Activated naive CD4-positive, alpha-beta T cell treated with anti-CD3 and anti-CD28 coated beads for 36 hours (primary cell): ENCODE data around the gene PCCA. TPM values are rescaled to one million over a fixed set of nuclear protein-coding genes. Genes with fewer than 3 reads are reported as not detected.

Experiments
- CTCF ChIA-PET: fragments of 350-600 bp; sonication (Branson Sonifier 250); formaldehyde crosslinking; loops from one replicate; lab custom pipeline; 2021; ENCODE audit warnings: antibody characterized with exemption; lab: Charles Lee
- DNase-seq: peaks from one replicate; pipeline ENCODE4 v3.0.0-alpha.2; 2020
- H3K27ac Mint-ChIP-seq: one replicate; pipeline ENCODE4 v1.8.0; 2021; ENCODE audit warnings: mild to moderate bottlenecking, mixed read lengths
- H3K27me3 Mint-ChIP-seq: one replicate; pipeline ENCODE4 v1.8.0; 2021; ENCODE audit warnings: low read depth, mixed read lengths
- H3K36me3 Mint-ChIP-seq: one replicate; pipeline ENCODE4 v1.8.0; 2021; ENCODE audit warnings: low read depth, mixed read lengths
- H3K4me1 Mint-ChIP-seq: one replicate; pipeline ENCODE4 v1.8.0; 2021; ENCODE audit warnings: low read depth, mixed read lengths
- H3K4me3 Mint-ChIP-seq: one replicate; pipeline ENCODE4 v1.8.0; 2021; ENCODE audit warnings: mild to moderate bottlenecking, moderate library complexity, mixed read lengths
- H3K9me3 Mint-ChIP-seq: one replicate; pipeline ENCODE4 v1.8.0; 2021; ENCODE audit warnings: mixed read lengths
- intact Hi-C: fragments of 100-400 bp; cut with micrococcal nuclease; formaldehyde crosslinking; loops from one replicate; pipeline ENCODE4 v1.15.1; 2023
- total RNA-seq, 2 experiments: library from RNA; stranded (reverse); gene quantifications; one replicate each; pipeline ENCODE4 v1.2.3, GENCODE V29; 2021

PCCA gene
- total RNA-seq, 2 experiments from 2014 or later, result 6.8 to 8.1 TPM

GRCh38 chr13:100451923-100452322, 363.0 kb downstream of the PCCA start:
- Mint-ChIP-seq H3K27me3 (no peaks in the 10 kb centered on the region), H3K27ac (no peak overlapping the region), H3K36me3 (peaks cover 9% of the 10 kb centered on the region), H3K4me1 (peaks cover 6% of the 10 kb centered on the region), H3K4me3 (no peak overlapping the region), H3K9me3 (no peaks in the 10 kb centered on the region)
- no peak for DNase-seq
- CTCF ChIA-PET, result no interaction called here
- intact Hi-C loops, result no loop called here

- no peak overlapping the region for H3K4me3 Mint-ChIP-seq
- peaks cover 8% of the 10 kb centered on the region for H3K36me3 Mint-ChIP-seq
- no peak overlapping the region for H3K27ac Mint-ChIP-seq
- intact Hi-C loops, result no loop called here
- H3K27me3 Mint-ChIP-seq, result no peaks in the 10 kb centered on the region
- peak; percentile 14 for DNase-seq
- peaks cover 3% of the 10 kb centered on the region for H3K9me3 Mint-ChIP-seq
- CTCF ChIA-PET, result interaction anchor here (1.3 kb wide), 1 partner anchor 799 kb away, joined by 3 read pairs; no protein-coding TSS in a partner anchor
- peaks cover 6% of the 10 kb centered on the region for H3K4me1 Mint-ChIP-seq
These were observed 366.0 kb downstream of the PCCA start for GRCh38 chr13:100454876-100455275.

- Mint-ChIP-seq H3K27ac (no peak overlapping the region), H3K4me3 (no peak overlapping the region), H3K27me3 (no peaks in the 10 kb centered on the region), H3K9me3 (peaks cover 4% of the 10 kb centered on the region), H3K4me1 (peaks cover 6% of the 10 kb centered on the region), H3K36me3 (peaks cover 6% of the 10 kb centered on the region)
- intact Hi-C loops, result no loop called here
- DNase-seq, result no peak
- CTCF ChIA-PET, result no interaction called here
These were observed 369.8 kb downstream of the PCCA start for GRCh38 chr13:100458673-100459072.

- intact Hi-C loops, result no loop called here
- peaks cover 6% of the 10 kb centered on the region for H3K4me1 Mint-ChIP-seq
- no peaks in the 10 kb centered on the region for H3K27me3 Mint-ChIP-seq
- peaks cover 6% of the 10 kb centered on the region for H3K36me3 Mint-ChIP-seq
- CTCF ChIA-PET, result interaction anchor here (0.6 to 0.7 kb wide), 2 partner anchors 113 to 722 kb away, joined by 3 to 5 read pairs; no protein-coding TSS in a partner anchor
- peaks cover 4% of the 10 kb centered on the region for H3K9me3 Mint-ChIP-seq
- no peak overlapping the region for H3K27ac Mint-ChIP-seq
- H3K4me3 Mint-ChIP-seq, result no peak overlapping the region
- no peak for DNase-seq
These were observed 370.9 kb downstream of the PCCA start for GRCh38 chr13:100459747-100460146.

GRCh38 chr13:100460266-100460665, 371.4 kb downstream of the PCCA start:
- H3K4me1 Mint-ChIP-seq, result peaks cover 2% of the 10 kb centered on the region
- CTCF ChIA-PET, result interaction anchor here (0.6 to 0.8 kb wide), 3 partner anchors 113 to 723 kb away, joined by 3 to 5 read pairs (median 3); no protein-coding TSS in a partner anchor
- H3K36me3 Mint-ChIP-seq, result peaks cover 6% of the 10 kb centered on the region
- H3K27ac Mint-ChIP-seq, result no peak overlapping the region
- no peaks in the 10 kb centered on the region for H3K27me3 Mint-ChIP-seq
- DNase-seq, result no peak
- intact Hi-C loops, result no loop called here
- H3K9me3 Mint-ChIP-seq, result peaks cover 4% of the 10 kb centered on the region
- H3K4me3 Mint-ChIP-seq, result no peak overlapping the region

GRCh38 chr13:100460791-100461190, 371.9 kb downstream of the PCCA start:
- H3K4me3 Mint-ChIP-seq, result no peak overlapping the region
- no peak for DNase-seq
- H3K4me1 Mint-ChIP-seq, result no peaks in the 10 kb centered on the region
- intact Hi-C loops, result no loop called here
- H3K36me3 Mint-ChIP-seq, result peaks cover 6% of the 10 kb centered on the region
- H3K27me3 Mint-ChIP-seq, result no peaks in the 10 kb centered on the region
- peaks cover 4% of the 10 kb centered on the region for H3K9me3 Mint-ChIP-seq
- no peak overlapping the region for H3K27ac Mint-ChIP-seq
- CTCF ChIA-PET, result interaction anchor here (0.6 to 0.8 kb wide), 2 partner anchors 225 to 395 kb away, joined by 3 read pairs; no protein-coding TSS in a partner anchor

GRCh38 chr13:100461309-100462030, 372.6 kb downstream of the PCCA start:
- CTCF ChIA-PET, result interaction anchor here (0.6 kb wide), 1 partner anchor 396 kb away, joined by 3 read pairs; no protein-coding TSS in a partner anchor
- no peaks in the 10 kb centered on the region for H3K4me1 Mint-ChIP-seq
- H3K36me3 Mint-ChIP-seq, result peaks cover 2% of the 10 kb centered on the region
- no peak overlapping the region for H3K4me3 Mint-ChIP-seq
- intact Hi-C loops, result no loop called here
- DNase-seq, result no peak
- H3K27me3 Mint-ChIP-seq, result no peaks in the 10 kb centered on the region
- no peak overlapping the region for H3K27ac Mint-ChIP-seq
- H3K9me3 Mint-ChIP-seq, result peaks cover 4% of the 10 kb centered on the region

GRCh38 chr13:100464006-100464405, 375.1 kb downstream of the PCCA start:
- Mint-ChIP-seq H3K4me1 (no peaks in the 10 kb centered on the region), H3K36me3 (no peaks in the 10 kb centered on the region), H3K9me3 (peaks cover 4% of the 10 kb centered on the region), H3K27ac (no peak overlapping the region), H3K4me3 (no peak overlapping the region), H3K27me3 (no peaks in the 10 kb centered on the region)
- intact Hi-C loops, result no loop called here
- no peak for DNase-seq
- CTCF ChIA-PET, result no interaction called here

GRCh38 chr13:100465558-100465957, 376.7 kb downstream of the PCCA start:
- Mint-ChIP-seq H3K27me3 (no peaks in the 10 kb centered on the region), H3K4me3 (no peak overlapping the region), H3K36me3 (no peaks in the 10 kb centered on the region), H3K4me1 (peaks cover 3% of the 10 kb centered on the region), H3K9me3 (no peaks in the 10 kb centered on the region), H3K27ac (no peak overlapping the region)
- no peak for DNase-seq
- CTCF ChIA-PET, result no interaction called here
- intact Hi-C loops, result no loop called here

GRCh38 chr13:100470866-100471505, 382.1 kb downstream of the PCCA start:
- CTCF ChIA-PET, result no interaction called here
- intact Hi-C loops, result no loop called here
- H3K4me1 Mint-ChIP-seq, result peaks cover 8% of the 10 kb centered on the region
- no peak for DNase-seq
- no peaks in the 10 kb centered on the region for H3K36me3 Mint-ChIP-seq
- no peak overlapping the region for H3K4me3 Mint-ChIP-seq
- no peaks in the 10 kb centered on the region for H3K9me3 Mint-ChIP-seq
- no peaks in the 10 kb centered on the region for H3K27me3 Mint-ChIP-seq
- no peak overlapping the region for H3K27ac Mint-ChIP-seq

GRCh38 chr13:100473087-100473486, 384.2 kb downstream of the PCCA start:
- Mint-ChIP-seq H3K4me3 (no peak overlapping the region), H3K27ac (no peak overlapping the region), H3K27me3 (no peaks in the 10 kb centered on the region), H3K36me3 (no peaks in the 10 kb centered on the region), H3K4me1 (peaks cover 8% of the 10 kb centered on the region), H3K9me3 (no peaks in the 10 kb centered on the region)
- no peak for DNase-seq
- intact Hi-C loops, result no loop called here
- CTCF ChIA-PET, result no interaction called here

GRCh38 chr13:100473501-100474044, 384.7 kb downstream of the PCCA start:
- Mint-ChIP-seq H3K4me1 (peaks cover 8% of the 10 kb centered on the region), H3K4me3 (no peak overlapping the region), H3K27ac (no peak overlapping the region), H3K9me3 (no peaks in the 10 kb centered on the region), H3K27me3 (no peaks in the 10 kb centered on the region), H3K36me3 (no peaks in the 10 kb centered on the region)
- intact Hi-C loops, result no loop called here
- CTCF ChIA-PET, result no interaction called here
- DNase-seq, result no peak
